Activated naive CD4-positive, alpha-beta T cell treated with anti-CD3 and anti-CD28 coated beads, Interleukin-2, amount 50 U/mL, for 72 hours (primary cell): Measurements from ENCODE around the gene NECAB3. TPM values are rescaled to one million over a fixed set of nuclear protein-coding genes. Genes with fewer than 3 reads are reported as not detected.

Source experiments
- ATAC-seq, 2 donors: fragments of 150-1000 bp; cut with Tn5 transposase; 2 replicates each; pipeline ENCODE4 v1.10.0; 2021; ENCODE audit warnings: mild to moderate bottlenecking in 2 of 2, moderate library complexity in 2 of 2
- DNase-seq, 2 donors: peaks; one replicate each; pipeline ENCODE4 v3.0.0; 2021 to 2022; ENCODE audit warnings: low spot score in 2 of 2
- H3K27ac Mint-ChIP-seq, 2 donors: one replicate each; pipeline ENCODE4 v1.8.0; 2022; ENCODE audit warnings: mild to moderate bottlenecking in 2 of 2, mixed read lengths in 2 of 2
- H3K36me3 Mint-ChIP-seq, 2 donors: one replicate each; pipeline ENCODE4 v1.8.0; 2022; ENCODE audit warnings: mixed read lengths in 2 of 2
- H3K9me3 Mint-ChIP-seq, 2 donors: one replicate each; pipeline ENCODE4 v1.8.0; 2022; ENCODE audit warnings: mixed read lengths in 2 of 2
- total RNA-seq, 2 donors: library from RNA; stranded (reverse); gene quantifications; one replicate each; pipeline ENCODE4 v1.2.3, GENCODE V29; 2022

The NECAB3 gene, protein sequence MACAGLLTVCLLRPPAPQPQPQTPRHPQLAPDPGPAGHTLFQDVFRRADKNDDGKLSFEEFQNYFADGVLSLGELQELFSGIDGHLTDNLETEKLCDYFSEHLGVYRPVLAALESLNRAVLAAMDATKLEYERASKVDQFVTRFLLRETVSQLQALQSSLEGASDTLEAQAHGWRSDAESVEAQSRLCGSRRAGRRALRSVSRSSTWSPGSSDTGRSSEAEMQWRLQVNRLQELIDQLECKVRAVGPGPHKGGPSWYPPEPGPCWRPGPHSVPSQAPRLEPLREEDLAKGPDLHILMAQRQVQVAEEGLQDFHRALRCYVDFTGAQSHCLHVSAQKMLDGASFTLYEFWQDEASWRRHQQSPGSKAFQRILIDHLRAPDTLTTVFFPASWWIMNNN
- total RNA-seq, result 10 to 100 TPM; 24.5 to 43.0 TPM

DNA sequence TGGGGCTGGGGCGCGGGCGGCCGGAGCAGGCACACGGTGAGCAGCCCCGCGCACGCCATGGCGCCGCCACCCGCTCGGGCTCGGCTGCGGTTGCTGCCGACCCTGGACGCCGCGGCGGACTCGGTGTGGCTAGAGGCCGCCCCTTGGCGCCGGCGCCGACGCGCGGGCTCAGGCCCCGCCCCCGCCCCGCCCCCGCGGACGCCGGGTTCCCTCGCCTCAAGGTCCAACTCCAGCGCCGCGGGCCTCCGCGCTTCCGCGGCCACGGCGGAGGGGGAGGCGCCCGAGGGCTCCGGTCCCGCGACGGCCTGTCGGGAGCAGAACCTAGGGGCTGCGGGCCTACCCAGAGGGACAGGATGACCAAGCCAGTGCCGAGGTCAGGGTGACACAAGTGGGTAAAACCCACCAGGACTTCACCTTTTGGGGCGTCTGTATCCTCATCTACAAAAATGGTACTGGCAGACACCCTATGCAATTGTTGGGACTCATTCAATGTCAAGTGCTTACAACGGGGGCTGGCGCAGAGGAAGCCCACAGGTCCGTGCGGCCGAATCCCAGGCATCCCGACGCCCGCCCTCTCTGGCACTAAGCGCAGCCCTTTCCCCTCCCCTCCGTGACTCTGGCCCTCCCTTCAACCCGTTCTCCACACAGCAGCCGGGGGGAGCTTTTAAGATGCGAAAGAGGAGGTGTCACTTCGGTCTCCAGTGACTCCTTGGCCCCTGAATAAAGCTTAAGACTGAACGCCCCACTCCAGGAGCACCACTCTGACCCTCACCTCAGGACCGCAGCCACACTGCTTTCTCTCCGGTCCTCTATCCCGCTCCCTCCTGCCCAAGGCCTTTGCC, at the start of gene NECAB3:
Gene NECAB3, minus strand, starts transcription at position 135 of the 842 bp plus-strand sequence. Its CDS starts 76 bp downstream, at position 59.
- Mint-ChIP-seq H3K9me3 (no peaks in the 10 kb centered on the region), H3K36me3 (peaks cover 10 to 17% of the 10 kb centered on the region in 2 donors), H3K27ac (peak within 1 kb of the TSS; percentile 40 to 75)
- peak; percentile 76 to 82 for ATAC-seq
- peak; percentile 76 to 79 for DNase-seq

DNA sequence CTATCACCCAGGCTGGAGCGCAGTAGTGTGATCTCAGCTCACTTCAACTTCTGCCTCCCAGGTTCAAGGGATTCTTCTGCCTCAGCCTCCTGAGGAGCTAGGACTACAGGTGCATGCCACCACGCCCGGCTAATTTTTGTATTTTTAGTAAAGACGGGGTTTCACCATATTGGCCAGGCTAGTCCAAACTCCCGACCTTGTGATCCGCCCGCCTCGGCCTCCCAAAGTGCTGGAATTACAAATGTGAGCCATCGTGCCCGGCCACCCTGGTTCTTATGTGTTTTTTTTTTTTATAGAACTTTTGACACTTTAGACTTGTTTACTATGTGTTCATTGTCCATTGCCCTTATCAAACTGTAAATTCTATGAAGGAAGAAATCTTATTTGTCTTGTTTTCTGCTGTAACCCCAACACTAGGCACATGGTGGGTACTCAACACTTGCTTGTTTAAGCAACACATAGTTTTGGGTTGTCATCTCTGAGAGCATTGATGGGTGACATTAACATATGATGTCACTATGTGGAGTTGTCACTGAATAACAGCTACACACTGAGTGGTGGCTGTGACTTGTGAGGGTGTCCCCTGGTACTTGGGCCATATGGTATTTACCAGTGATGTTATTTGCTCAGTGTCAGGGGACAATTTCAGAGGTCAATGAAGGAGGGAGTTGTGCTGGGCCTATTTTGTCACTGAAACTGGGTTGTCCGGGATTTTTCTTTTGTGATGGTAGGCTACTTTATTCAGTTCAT, 47.3 kb upstream of the NECAB3 start:
- DNase-seq, result no peak
- Mint-ChIP-seq H3K9me3 (peaks cover 3 to 4% of the 10 kb centered on the region in 2 donors), H3K27ac (peak overlapping the region; percentile 55 to 81), H3K36me3 (peaks cover 0 to 6% of the 10 kb centered on the region in 2 donors)
- ATAC-seq, result no peak

DNA sequence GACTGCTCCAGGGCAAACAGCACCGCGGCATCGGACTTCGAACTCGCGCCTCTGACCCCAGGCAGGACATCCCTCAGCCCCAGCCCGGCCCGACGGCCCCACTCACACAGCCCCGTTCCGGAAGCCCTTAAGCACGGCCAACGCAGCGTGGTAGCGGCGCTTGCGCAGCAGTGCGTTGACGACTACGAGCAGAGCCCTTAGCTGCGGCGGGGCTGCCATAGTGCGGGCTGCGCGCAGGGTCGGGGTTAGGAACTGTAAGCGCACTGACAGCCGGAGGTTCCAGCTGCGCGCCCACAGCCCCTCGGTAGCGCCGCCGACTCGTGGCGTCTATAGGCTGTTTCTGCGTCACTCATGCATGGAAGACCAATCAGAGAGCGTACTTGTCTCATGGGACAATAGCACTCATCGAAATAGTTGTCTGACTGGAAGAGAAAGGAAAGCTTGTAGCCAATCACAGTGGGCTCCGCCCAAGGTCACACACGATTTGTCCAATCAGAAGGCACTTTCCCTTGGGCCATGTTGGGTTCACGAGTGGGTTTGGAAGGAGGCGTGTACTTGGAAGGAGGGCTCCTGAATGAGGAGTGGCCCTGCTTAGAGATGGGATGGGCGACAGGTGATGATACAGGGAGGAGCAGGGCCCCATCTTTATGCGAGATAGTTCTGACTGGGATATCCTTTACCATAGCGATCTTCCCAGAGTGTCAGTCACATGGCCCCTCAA, 45.9 kb upstream of the NECAB3 start, which contains the start of gene PXMP4:
Gene PXMP4, minus strand, starts transcription at position 322 of the 721 bp plus-strand sequence. Its CDS starts 103 bp downstream, at position 219.
- Mint-ChIP-seq H3K9me3 (peaks cover 3 to 4% of the 10 kb centered on the region in 2 donors), H3K27ac (peak within 1 kb of the TSS; percentile 81 to 96), H3K36me3 (peaks cover 0 to 6% of the 10 kb centered on the region in 2 donors)
- peak; percentile 80 to 94 for DNase-seq
- ATAC-seq, result peak; percentile 97 to 98

DNA sequence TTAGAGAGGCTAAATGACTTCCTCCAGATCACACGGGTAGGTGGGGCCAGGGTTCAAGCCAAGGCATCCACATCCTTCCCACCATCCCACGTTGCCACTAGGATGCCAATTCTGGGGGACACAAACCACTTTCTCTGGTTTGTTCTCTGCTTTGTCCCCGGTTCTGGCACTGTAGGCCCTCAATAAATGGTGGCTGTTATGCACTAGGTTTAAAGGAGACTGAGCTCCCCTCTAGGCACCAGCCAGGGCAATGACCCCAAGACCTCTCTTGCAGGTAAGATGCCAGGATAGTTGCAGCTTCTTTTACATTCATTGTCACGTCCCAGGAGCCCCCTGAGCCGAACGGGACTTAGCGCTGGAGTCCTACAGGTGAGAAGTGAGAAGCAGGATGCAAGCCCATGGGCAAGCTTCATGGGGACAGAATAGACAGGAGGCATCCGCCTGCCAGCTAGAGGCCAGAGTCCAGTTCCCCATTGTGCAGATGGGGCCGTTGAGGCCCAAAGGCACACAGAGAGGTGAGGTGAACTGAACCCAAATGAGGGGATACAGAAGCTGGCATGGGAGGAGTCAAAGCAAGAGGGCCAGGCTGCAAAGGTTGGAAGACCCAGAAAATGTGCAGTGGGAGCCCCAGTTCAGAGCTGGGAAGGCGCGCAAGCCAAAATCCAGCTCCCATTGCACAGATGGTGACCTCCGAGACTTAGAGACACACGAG, 45.2 kb upstream of the NECAB3 start:
- ATAC-seq, result peak in 1 of 2 donors; percentile 1
- H3K27ac Mint-ChIP-seq, result peak overlapping the region; percentile 81 to 96
- peaks cover 3 to 4% of the 10 kb centered on the region in 2 donors for H3K9me3 Mint-ChIP-seq
- peaks cover 0 to 6% of the 10 kb centered on the region in 2 donors for H3K36me3 Mint-ChIP-seq
- peak in 1 of 2 donors; percentile 15 for DNase-seq

DNA sequence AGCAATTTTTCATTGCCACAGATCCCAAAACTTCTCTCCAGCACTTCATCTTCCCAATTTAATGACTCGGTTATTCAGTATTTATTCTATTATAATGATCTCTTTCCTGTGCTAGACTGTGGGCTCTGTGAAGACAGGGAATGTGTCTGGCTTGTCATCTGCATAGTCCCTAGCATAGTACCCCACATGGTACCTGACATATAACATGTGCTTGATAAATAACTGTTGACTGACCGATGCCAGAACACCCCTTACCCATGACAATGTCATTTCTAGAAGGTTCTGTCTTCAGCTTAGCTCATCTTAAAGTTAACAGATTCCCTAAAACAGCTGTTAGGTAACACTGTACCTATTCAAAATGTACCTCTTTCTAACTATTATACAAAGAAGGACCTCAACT, 42.3 kb upstream of the NECAB3 start:
- peak overlapping the region in 1 of 2 donors; percentile 3 for H3K27ac Mint-ChIP-seq
- ATAC-seq (no peak), DNase-seq (no peak)
- peaks cover 3 to 4% of the 10 kb centered on the region in 2 donors for H3K9me3 Mint-ChIP-seq
- peaks cover 0 to 6% of the 10 kb centered on the region in 2 donors for H3K36me3 Mint-ChIP-seq

DNA sequence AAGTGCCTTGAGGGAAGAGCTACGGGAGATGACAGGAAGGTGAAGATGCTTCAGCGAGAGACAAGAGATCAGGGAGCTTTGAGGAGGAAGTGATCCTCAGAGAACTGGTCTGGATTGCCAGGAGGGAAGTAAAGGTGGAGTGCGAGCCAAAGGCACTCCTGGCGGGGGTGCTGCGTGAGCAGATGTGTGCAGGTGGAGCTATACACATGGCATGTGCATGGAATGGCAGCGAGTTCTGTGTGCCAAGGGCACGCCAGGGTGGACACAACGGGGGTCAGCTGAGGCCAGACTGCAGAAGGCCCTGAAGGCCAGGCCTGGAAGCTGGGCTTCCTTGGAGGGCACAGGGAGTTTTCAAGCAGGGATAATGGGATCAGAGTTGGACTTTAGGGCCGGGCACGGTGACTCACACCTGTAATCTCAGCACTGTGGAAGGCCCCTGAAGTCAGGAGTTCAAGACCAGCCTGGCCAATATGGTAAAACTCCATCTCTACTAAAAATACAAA, 39.7 kb upstream of the NECAB3 start:
- no peaks in the 10 kb centered on the region for H3K36me3 Mint-ChIP-seq
- H3K9me3 Mint-ChIP-seq, result no peaks in the 10 kb centered on the region
- ATAC-seq (no peak), DNase-seq (no peak)
- peak overlapping the region in 1 of 2 donors; percentile 25 for H3K27ac Mint-ChIP-seq

DNA sequence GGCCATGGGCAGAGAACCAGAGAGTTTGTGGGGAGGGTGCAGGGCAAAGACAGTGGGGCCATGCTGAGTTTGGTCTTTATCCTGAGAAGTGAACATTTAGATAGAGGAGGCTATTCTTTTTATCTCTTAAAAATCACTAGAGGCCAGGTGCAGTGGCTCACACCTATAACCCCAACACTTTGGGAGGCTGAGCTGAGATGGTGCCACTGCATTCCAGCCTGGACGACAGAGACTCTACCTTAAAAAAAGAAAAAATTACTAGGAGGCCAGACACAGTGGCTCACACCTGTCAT, 37.2 kb upstream of the NECAB3 start:
- H3K27ac Mint-ChIP-seq, result peak overlapping the region in 1 of 2 donors; percentile 27
- DNase-seq (no peak), ATAC-seq (no peak)
- no peaks in the 10 kb centered on the region for H3K9me3 Mint-ChIP-seq
- no peaks in the 10 kb centered on the region for H3K36me3 Mint-ChIP-seq

DNA sequence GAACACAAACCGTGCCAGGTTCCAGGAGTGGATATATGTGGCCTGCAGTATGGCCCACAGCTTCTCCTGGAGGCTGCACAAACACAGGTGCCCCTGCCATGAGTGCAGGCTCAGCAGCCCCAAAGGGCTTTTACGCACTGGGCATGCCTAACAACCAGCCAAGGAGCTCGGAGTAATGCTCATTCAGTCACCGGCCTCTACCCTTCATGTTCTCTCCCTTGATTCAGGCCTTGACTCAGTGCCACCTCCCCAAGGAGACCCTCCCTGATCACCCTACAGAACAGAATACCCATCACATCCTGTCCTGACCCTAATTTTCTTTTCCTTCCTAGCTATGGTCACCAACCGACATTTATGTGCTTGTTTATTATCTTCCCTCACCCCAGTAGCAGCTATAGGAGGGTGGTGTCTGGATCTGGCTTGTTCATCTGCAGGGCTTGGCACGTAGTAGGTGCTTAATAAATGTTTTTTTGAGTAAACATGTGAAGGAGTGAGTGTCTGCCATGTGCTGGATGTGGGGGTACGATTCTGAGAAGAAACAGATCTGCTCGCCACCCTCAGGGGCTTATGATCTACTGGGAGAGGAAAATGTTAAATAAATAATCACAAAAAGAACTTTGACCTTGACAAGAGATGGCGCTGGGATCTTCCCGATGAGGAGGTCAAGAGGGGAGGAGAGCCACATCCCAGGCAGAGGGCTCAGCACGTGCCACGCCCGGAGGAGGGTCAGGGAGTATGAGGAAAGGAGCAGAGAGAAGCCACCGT, 36.6 kb upstream of the NECAB3 start:
- ATAC-seq, result no peak
- peak overlapping the region; percentile 27 to 76 for H3K27ac Mint-ChIP-seq

DNA sequence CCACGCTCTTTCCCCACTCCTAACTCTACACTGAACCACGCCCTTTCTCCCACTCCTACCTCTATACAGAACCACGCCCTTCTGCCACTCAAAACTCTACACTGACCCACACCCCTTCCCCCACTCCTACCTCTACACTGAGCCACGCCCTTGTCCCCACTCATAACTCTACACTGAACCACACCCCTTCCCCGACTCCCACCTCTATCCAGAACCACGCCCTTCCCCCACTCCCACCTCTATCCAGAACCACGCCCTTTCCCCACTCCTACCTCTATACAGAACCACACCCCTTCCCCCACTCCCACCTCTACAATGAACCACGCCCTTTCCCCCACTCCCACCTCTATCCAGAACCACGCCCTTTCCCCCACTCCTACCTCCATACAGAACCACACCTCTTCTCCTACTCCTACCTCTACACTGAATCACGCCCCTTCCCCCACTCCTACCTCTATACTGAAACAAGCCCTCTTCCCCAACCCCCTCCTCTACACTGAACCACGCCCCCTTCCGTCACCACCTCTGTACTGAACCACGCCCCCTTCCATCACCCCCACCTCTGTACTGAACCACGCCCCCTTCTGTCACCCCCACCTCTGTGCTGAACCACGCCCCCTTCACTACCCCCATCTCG, 35.8 kb upstream of the NECAB3 start:
- peak in 1 of 2 donors; percentile 35 for ATAC-seq

More for the DNA sequence above, 36.6 kb upstream of the NECAB3 start:
- Mint-ChIP-seq H3K9me3 (no peaks in the 10 kb centered on the region), H3K36me3 (no peaks in the 10 kb centered on the region)
- no peak for DNase-seq

DNA sequence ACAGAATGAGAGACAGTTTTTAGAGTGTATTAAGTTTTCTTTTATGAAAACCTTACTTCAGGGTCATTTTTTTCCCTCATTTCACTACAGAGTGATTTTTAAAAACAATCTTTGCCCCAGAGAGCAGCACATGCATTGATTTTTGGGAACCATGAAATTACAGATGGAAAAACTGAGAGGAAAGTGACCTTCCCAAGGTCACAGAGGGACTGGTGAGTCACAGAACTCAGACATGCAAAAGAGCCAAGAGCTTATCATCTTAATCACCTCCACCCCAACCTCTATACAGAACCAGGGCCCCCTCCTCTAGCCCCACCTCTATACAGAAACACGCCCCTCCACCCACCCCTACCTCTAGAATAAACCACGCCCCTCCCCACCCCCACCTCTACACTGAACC, 35.2 kb upstream of the NECAB3 start:
- H3K27ac Mint-ChIP-seq, result no peak overlapping the region

More for the DNA sequence above, 35.8 kb upstream of the NECAB3 start:
- no peak for DNase-seq
- Mint-ChIP-seq H3K36me3 (no peaks in the 10 kb centered on the region), H3K27ac (no peak overlapping the region), H3K9me3 (no peaks in the 10 kb centered on the region)

DNA sequence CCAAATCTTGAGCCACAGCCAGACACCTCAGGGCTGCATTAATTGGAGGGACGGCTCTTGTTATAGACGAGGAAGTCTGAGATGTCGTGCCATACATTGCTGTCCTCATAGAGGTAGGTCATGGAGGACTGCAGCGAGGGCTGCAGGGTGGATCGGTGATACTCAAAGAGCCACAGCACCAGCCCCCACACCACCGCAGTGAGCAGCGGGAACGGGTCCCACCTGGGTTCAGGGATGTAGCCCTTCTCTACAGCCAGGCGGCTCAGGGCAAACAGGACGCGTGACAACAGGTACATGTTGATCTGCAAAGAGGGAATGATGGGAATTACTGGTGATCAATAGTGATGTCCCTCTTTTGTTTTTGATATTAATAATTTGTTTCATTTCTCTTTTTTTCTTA, 33.4 kb upstream of the NECAB3 start:
- Mint-ChIP-seq H3K27ac (no peak overlapping the region), H3K36me3 (no peaks in the 10 kb centered on the region), H3K9me3 (no peaks in the 10 kb centered on the region)
- no peak for ATAC-seq
- DNase-seq, result no peak

More for the DNA sequence above, 35.2 kb upstream of the NECAB3 start:
- ATAC-seq, result peak; percentile 55 to 79
- DNase-seq, result no peak
- Mint-ChIP-seq H3K36me3 (no peaks in the 10 kb centered on the region), H3K9me3 (no peaks in the 10 kb centered on the region)

DNA sequence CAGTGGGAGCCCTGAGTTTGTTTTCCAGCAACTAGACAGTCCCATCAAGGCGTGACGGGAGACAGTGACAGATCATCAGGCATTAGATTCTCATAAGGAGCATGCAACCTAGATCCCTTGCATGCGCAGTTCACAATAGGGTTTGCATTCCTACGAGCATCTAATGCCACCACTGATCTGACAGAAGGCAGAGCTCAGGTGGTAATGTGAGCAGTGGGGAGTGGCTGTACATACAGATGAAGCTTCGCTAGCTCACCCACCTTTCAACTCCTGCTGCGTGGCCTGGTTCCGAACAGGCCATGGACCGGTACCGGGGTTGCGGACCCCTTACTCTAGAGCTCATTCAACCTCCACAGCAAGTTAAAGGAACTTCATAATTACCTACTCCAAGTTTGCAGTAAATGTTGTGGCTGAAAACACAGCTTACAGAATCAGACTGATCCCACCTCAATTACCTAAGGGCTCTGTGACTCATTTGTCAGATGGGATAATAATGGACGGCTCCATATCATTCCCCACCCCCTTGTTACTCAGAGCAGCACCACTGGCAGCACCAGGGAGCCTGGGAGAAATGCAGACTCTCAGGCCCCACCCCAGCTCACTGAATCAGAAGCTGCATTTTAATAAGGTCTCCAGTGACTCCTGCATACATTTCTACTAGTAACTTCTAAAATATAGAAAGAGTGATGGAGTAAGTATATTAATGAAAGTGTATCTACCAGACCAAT, 30.1 kb upstream of the NECAB3 start:
- no peak overlapping the region for H3K27ac Mint-ChIP-seq
- DNase-seq (no peak), ATAC-seq (no peak)
- no peaks in the 10 kb centered on the region for H3K9me3 Mint-ChIP-seq
- no peaks in the 10 kb centered on the region for H3K36me3 Mint-ChIP-seq

DNA sequence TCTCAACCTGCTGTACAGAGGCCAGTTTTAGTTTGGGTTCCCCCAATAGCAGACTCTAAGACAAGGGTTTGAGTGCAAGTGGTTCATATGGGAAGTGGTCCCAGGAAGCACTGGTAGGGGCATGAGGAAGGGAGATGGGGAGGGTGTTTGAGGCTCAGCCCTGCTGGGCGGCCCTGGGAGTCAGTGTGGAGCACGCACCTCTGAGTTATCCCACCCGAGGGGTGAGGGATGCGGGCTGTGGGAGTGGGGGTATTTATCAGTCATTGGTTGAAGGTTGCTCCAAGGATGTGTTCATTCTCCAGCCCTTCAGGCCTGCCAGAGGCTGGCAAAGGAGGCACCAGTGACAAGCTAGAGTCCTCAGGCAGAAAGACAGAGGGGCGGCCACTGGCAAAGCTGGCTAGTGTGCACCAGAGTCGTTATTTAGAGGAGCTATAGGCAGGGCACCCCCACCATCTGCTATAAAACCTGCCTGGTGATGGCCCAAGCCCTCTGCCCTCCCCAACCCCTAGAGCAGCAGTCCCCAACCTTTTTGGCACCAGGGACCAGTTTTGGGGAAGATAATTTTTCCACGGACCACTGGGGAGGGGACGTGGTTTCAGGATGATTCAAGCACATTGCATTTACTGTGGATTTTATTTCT, 29.4 kb upstream of the NECAB3 start:
- ATAC-seq (no peak), DNase-seq (no peak)
- H3K36me3 Mint-ChIP-seq, result peaks cover 0 to 2% of the 10 kb centered on the region in 2 donors
- no peaks in the 10 kb centered on the region for H3K9me3 Mint-ChIP-seq
- H3K27ac Mint-ChIP-seq, result peak overlapping the region in 1 of 2 donors; percentile 57
